BJ (cell line): ENCODE data around the gene ADARB1. TPM values are rescaled to one million over a fixed set of nuclear protein-coding genes. Genes with fewer than 3 reads are reported as not detected.

Experiments
- CTCF ChIA-PET: fragments of 350-600 bp; formaldehyde crosslinking; extraction: SDS; loops from one replicate; lab custom pipeline; 2021; ENCODE audit warnings: antibody characterized with exemption, inconsistent platforms; lab: Yijun Ruan, JAX
- POLR2A ChIA-PET: fragments of 300-600 bp; sonication (Branson Sonifier 250); formaldehyde crosslinking; extraction: SDS; loops from one replicate; lab custom pipeline; 2021; ENCODE audit warnings: antibody characterized with exemption; lab: Charles Lee
- DNase-seq: peaks from one replicate; pipeline ENCODE4 v3.0.0-alpha.2; 2011; ENCODE audit warnings: low read depth
- H3K27me3 ChIP-seq: 2 replicates; pipeline ENCODE4 v1.6.0; 2011; ENCODE audit warnings: low read length; ENCODE audit not compliant: control insufficient read depth, insufficient read depth
- H3K36me3 ChIP-seq: 2 replicates; pipeline ENCODE4 v1.5.1; 2011; ENCODE audit warnings: low read length; ENCODE audit not compliant: control insufficient read depth, insufficient read depth
- H3K4me3 ChIP-seq: 2 replicates; pipeline ENCODE4 v1.5.1; 2011; ENCODE audit warnings: low read depth, mild to moderate bottlenecking, control low read depth, low read length
- CTCF ChIP-seq: IDR thresholded peaks from 2 replicates; pipeline ENCODE4 v1.5.1; 2011; ENCODE audit warnings: low read depth, mild to moderate bottlenecking, control low read depth, inconsistent platforms, low read length, moderate library complexity; ENCODE audit not compliant: insufficient read depth
- polyA plus RNA-seq: library from polyadenylated mRNA; depleted of rRNA; stranded (reverse); fragments of >200 nt; gene quantifications from 2 replicates; pipeline ENCODE4 v1.2.3, GENCODE V29; 2011

Gene ADARB1
- polyA plus RNA-seq, 1 experiment, result 10.9 TPM

- Histone ChIP-seq H3K36me3 (peaks cover 3% of the 10 kb centered on the region; the same call in 1 of the 2 replicates), H3K27me3 (no peaks in the 10 kb centered on the region), H3K4me3 (no peak overlapping the region)
- no peak for TF ChIP-seq CTCF
- CTCF ChIA-PET, result interaction anchor here (5.4 kb wide), 1 partner anchor 13 kb away, joined by 21 read pairs; no protein-coding TSS in a partner anchor
- no peak for DNase-seq
- POLR2A ChIA-PET, result no interaction called here
Observed at GRCh38 chr21:45150638-45151131, 76.3 kb downstream of the ADARB1 start.

GRCh38 chr21:45151445-45152160 is 77.2 kb downstream of the ADARB1 start:
- no peak overlapping the region for H3K4me3 ChIP-seq
- ChIA-PET CTCF (interaction anchor here (1.0 to 5.4 kb wide), 3 partner anchors 11 to 141 kb away, joined by 3 to 21 read pairs (median 13); no protein-coding TSS in a partner anchor), POLR2A (no interaction called here)
- DNase-seq, result no peak
- peaks cover 3% of the 10 kb centered on the region; the same call in 1 of the 2 replicates for H3K36me3 ChIP-seq
- TF ChIP-seq CTCF, result no peak
- no peaks in the 10 kb centered on the region for H3K27me3 ChIP-seq

GRCh38 chr21:45152265-45152746 is 77.9 kb downstream of the ADARB1 start:
- TF ChIP-seq CTCF, result no peak
- ChIA-PET CTCF (interaction anchor here (1.0 to 5.4 kb wide), 3 partner anchors 12 to 140 kb away, joined by 3 to 21 read pairs (median 13); no protein-coding TSS in a partner anchor), POLR2A (no interaction called here)
- Histone ChIP-seq H3K4me3 (no peak overlapping the region), H3K36me3 (peaks cover 3% of the 10 kb centered on the region; the same call in 1 of the 2 replicates), H3K27me3 (no peaks in the 10 kb centered on the region)
- DNase-seq, result no peak

GRCh38 chr21:45153358-45154318 is 79.3 kb downstream of the ADARB1 start:
- POLR2A ChIA-PET, result interaction anchor here (0.8 kb wide), 1 partner anchor 11 kb away, joined by 5 read pairs; no protein-coding TSS in a partner anchor
- CTCF ChIA-PET, result interaction anchor here (0.9 to 5.4 kb wide), 4 partner anchors 10 to 16 kb away, joined by 4 to 21 read pairs (median 9); no protein-coding TSS in a partner anchor
- H3K4me3 ChIP-seq, result no peak overlapping the region
- peaks cover 3% of the 10 kb centered on the region; the same call in 1 of the 2 replicates for H3K36me3 ChIP-seq
- TF ChIP-seq CTCF, result no peak
- no peaks in the 10 kb centered on the region for H3K27me3 ChIP-seq
- peak; percentile 39 for DNase-seq
